HL-60 (cell line): Measurements from ENCODE around the gene NAV2.

ENCODE experiments used
- DNase-seq, 2 experiments: peaks; one replicate each; pipeline ENCODE4 v3.0.0-alpha.2; 2010 to 2020; ENCODE audit warnings: low read depth in 1 of 2, low spot score in 1 of 2
- H3K27ac ChIP-seq: fragments of 250-450 bp; sonication (Bioruptor Pico); replicated peaks from 2 replicates; pipeline ENCODE4 v1.5.1; 2020; ENCODE audit warnings: mild to moderate bottlenecking, moderate library complexity
- H3K27me3 ChIP-seq: fragments of 250-450 bp; sonication (Bioruptor Pico); 2 replicates; pipeline ENCODE4 v1.5.1; 2021; ENCODE audit warnings: mild to moderate bottlenecking, moderate library complexity; ENCODE audit not compliant: insufficient read depth, poor library complexity, severe bottlenecking
- H3K4me3 ChIP-seq: replicated peaks from 2 replicates; pipeline ENCODE4 v1.5.1; 2011; ENCODE audit warnings: mild to moderate bottlenecking, control low read depth, low read length; ENCODE audit not compliant: insufficient read depth
- GABPA ChIP-seq: IDR thresholded peaks from 2 replicates; pipeline ENCODE4 v1.6.1; 2012; ENCODE audit warnings: low read depth
- POLR2AphosphoS5 ChIP-seq: IDR thresholded peaks from 2 replicates; pipeline ENCODE4 v1.6.1; 2012; ENCODE audit warnings: low read depth
- SPI1 ChIP-seq: IDR thresholded peaks from 2 replicates; pipeline ENCODE4 v1.6.1; 2012; ENCODE audit warnings: low read depth, mild to moderate bottlenecking, borderline replicate concordance
- TF ChIP-seq, protein P1 (sequence below): IDR thresholded peaks from one replicate; pipeline ENCODE4 v1.5.1; 2011; ENCODE audit warnings: low read length, control low read depth, inconsistent platforms; ENCODE audit not compliant: insufficient read depth
- TF ChIP-seq, protein P2 (sequence below): IDR thresholded peaks from 2 replicates; pipeline ENCODE4 v1.6.1; 2012; ENCODE audit warnings: low read depth; ENCODE audit not compliant: insufficient replicate concordance

NAV2 gene

DNA sequence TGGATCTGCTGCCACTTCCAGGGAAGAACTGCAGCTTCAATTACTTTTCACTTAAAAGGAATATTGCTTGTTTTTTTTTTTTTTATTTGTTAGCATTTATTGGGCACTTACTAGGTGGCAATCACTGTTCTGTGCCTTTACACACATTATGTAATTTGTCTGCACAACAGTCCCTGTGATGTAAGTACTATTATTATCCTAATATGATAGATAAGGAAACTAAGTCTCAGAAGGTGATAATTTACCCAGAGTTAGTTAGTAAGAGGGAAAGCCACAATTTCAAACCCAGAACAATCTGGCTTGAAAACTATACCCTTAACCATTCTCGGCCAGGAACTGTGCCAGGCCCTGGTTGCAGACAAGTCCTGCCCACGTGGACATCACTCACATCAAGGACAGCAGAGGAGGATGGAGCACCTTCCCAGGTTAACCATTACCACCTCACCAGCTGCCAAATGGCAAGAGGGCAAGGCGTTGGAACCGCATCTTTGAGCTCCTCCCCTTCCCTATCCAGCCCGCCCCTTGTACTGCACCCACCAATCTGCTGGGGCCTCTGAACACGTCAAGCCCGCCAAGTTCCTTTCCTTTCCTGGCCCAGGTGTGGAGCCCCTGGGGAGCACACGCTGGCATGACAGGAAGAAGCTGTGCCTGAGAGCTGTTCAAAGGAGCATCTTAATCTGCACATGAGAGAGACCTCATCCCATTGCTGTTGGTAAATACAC lies 78.4 kb downstream of the NAV2 start:
- DNase-seq = no peak
- Histone ChIP-seq H3K4me3 (no peak overlapping the region), H3K27ac (no peak overlapping the region), H3K27me3 (no peaks in the 10 kb centered on the region)
- TF ChIP-seq GABPA (no peak), SPI1 (no peak)
- TF ChIP-seq, protein P1, sequence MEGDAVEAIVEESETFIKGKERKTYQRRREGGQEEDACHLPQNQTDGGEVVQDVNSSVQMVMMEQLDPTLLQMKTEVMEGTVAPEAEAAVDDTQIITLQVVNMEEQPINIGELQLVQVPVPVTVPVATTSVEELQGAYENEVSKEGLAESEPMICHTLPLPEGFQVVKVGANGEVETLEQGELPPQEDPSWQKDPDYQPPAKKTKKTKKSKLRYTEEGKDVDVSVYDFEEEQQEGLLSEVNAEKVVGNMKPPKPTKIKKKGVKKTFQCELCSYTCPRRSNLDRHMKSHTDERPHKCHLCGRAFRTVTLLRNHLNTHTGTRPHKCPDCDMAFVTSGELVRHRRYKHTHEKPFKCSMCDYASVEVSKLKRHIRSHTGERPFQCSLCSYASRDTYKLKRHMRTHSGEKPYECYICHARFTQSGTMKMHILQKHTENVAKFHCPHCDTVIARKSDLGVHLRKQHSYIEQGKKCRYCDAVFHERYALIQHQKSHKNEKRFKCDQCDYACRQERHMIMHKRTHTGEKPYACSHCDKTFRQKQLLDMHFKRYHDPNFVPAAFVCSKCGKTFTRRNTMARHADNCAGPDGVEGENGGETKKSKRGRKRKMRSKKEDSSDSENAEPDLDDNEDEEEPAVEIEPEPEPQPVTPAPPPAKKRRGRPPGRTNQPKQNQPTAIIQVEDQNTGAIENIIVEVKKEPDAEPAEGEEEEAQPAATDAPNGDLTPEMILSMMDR = no peak

DNA sequence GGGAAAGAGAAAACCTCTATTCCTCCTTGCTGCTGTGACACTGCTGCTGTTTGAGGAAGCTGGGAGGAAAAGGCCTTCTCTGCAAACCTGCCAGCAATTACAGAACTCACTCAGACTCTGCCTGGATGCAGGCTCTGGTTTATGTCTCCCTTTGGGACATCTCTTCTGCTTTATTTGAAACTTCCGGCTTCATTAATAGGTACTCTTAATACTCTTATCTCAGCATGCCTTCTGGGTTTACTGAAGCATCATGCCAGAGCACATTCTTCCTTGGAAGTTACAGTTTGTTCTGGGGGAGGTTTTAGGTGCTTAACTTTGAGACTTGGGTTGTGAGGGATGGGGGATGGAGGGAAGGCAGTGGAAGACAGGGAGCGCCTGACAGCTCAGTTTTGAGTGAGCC lies 79.9 kb downstream of the NAV2 start:
- no peak overlapping the region for H3K4me3 ChIP-seq
- no peaks in the 10 kb centered on the region for H3K27me3 ChIP-seq
- TF ChIP-seq POLR2AphosphoS5 (no peak), SPI1 (no peak), GABPA (no peak)
- TF ChIP-seq, protein P1 = no peak
- TF ChIP-seq, protein P2, sequence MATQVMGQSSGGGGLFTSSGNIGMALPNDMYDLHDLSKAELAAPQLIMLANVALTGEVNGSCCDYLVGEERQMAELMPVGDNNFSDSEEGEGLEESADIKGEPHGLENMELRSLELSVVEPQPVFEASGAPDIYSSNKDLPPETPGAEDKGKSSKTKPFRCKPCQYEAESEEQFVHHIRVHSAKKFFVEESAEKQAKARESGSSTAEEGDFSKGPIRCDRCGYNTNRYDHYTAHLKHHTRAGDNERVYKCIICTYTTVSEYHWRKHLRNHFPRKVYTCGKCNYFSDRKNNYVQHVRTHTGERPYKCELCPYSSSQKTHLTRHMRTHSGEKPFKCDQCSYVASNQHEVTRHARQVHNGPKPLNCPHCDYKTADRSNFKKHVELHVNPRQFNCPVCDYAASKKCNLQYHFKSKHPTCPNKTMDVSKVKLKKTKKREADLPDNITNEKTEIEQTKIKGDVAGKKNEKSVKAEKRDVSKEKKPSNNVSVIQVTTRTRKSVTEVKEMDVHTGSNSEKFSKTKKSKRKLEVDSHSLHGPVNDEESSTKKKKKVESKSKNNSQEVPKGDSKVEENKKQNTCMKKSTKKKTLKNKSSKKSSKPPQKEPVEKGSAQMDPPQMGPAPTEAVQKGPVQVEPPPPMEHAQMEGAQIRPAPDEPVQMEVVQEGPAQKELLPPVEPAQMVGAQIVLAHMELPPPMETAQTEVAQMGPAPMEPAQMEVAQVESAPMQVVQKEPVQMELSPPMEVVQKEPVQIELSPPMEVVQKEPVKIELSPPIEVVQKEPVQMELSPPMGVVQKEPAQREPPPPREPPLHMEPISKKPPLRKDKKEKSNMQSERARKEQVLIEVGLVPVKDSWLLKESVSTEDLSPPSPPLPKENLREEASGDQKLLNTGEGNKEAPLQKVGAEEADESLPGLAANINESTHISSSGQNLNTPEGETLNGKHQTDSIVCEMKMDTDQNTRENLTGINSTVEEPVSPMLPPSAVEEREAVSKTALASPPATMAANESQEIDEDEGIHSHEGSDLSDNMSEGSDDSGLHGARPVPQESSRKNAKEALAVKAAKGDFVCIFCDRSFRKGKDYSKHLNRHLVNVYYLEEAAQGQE = no peak
- no peak overlapping the region for H3K27ac ChIP-seq
- DNase-seq = no peak

DNA sequence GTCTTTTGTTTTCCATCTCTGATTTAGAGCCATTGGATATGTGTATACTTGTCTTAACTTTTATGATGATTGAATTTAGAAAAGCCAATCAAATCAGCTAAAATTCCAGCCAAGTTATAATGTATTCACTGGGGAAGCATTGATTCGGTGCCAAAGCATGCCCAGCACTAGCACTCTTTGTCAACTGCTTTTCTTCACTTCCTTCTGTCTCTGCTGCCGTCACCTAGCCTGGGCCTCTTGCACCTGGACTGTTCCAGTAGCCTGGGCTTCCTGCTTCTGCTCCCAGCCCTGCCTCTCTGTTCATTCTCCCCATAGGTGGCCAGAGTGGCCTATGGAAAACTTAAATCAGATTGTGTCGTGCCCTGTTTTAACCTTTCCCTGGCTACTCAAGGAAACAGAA lies 80.7 kb downstream of the NAV2 start:
- TF ChIP-seq, protein P1 = no peak
- TF ChIP-seq GABPA (no peak), POLR2AphosphoS5 (no peak), SPI1 (no peak)
- TF ChIP-seq, protein P2 = no peak
- Histone ChIP-seq H3K27ac (no peak overlapping the region), H3K27me3 (no peaks in the 10 kb centered on the region), H3K4me3 (no peak overlapping the region)
- no peak for DNase-seq

DNA sequence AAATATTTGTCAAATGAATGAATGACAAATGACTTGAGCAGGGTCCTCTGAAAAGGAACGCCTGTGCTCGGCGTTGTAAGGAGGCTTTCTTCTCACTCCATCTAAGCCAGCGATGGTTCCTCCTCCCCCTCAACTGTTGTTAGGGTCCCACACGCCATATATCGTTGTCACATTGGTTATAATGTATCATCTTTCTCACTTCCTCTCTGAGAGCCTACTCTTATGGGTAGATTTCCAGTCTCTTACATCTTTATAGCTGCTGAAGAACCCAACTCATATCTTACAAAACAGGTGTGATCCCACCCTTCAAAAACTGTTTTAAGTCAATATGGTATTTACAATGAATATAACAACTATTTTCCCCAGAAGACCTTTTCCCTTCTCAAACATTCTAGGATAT lies 81.5 kb downstream of the NAV2 start:
- Histone ChIP-seq H3K27me3 (no peaks in the 10 kb centered on the region), H3K27ac (no peak overlapping the region), H3K4me3 (no peak overlapping the region)
- DNase-seq = no peak
- TF ChIP-seq, protein P2 = no peak
- TF ChIP-seq SPI1 = no peak
- TF ChIP-seq POLR2AphosphoS5 = no peak
- TF ChIP-seq, protein P1 = no peak
